Chondrocyte (in vitro differentiated cells): Measurements from ENCODE around the gene GSG1L. TPM values are rescaled to one million over a fixed set of nuclear protein-coding genes. Genes with fewer than 3 reads are reported as not detected.

ENCODE experiments used
- DNase-seq: peaks from one replicate; pipeline ENCODE4 v3.0.0; 2021; ENCODE audit warnings: mixed read lengths, low spot score
- H3K27ac Mint-ChIP-seq: one replicate; pipeline ENCODE4 v1.8.0; 2021; ENCODE audit warnings: mild to moderate bottlenecking, moderate library complexity, mixed read lengths; ENCODE audit not compliant: unreplicated experiment
- H3K27me3 Mint-ChIP-seq: 2 replicates; pipeline ENCODE4 v1.8.0; 2021; ENCODE audit warnings: low read depth, mixed read lengths
- H3K36me3 Mint-ChIP-seq: 2 replicates; pipeline ENCODE4 v1.8.0; 2021; ENCODE audit warnings: low read depth, mixed read lengths
- H3K4me1 Mint-ChIP-seq: 2 replicates; pipeline ENCODE4 v1.8.0; 2021; ENCODE audit warnings: low read depth, mild to moderate bottlenecking, mixed read lengths
- H3K4me3 Mint-ChIP-seq: one replicate; pipeline ENCODE4 v1.8.0; 2021; ENCODE audit warnings: mild to moderate bottlenecking, moderate library complexity, mixed read lengths; ENCODE audit not compliant: unreplicated experiment
- H3K9me3 Mint-ChIP-seq: 2 replicates; pipeline ENCODE4 v1.8.0; 2021; ENCODE audit warnings: low read depth, mixed read lengths
- CTCF ChIP-seq: fragments of 200-600 bp; sonication (generic); IDR thresholded peaks from 2 replicates; pipeline ENCODE4 v1.5.0; 2021; ENCODE audit warnings: antibody characterized with exemption, mild to moderate bottlenecking, moderate library complexity
- long read RNA-seq: library from polyadenylated mRNA; stranded (forward); transcript quantifications from one replicate; pipeline ENCODE4 v2.0.0, GENCODE V29; 2021
- total RNA-seq: library from RNA; stranded (reverse); gene quantifications from 3 replicates; pipeline ENCODE4 v1.2.1, GENCODE V29; 2021

GSG1L gene
- 0.23 TPM in 1 of 3 replicates, not detected in the others for total RNA-seq
- long read RNA-seq, partial matches to known transcripts, result 0 of 1 reads
- long read RNA-seq, other reads (novel, unspliced or antisense), result 1 of 1 reads

- peaks cover 47% of the 10 kb centered on the region for H3K27me3 Mint-ChIP-seq
- H3K4me1 Mint-ChIP-seq, result peaks cover 12% of the 10 kb centered on the region
- no peaks in the 10 kb centered on the region for H3K9me3 Mint-ChIP-seq
- H3K36me3 Mint-ChIP-seq, result peaks cover 1% of the 10 kb centered on the region
- DNase-seq, result no peak
- peak; percentile 58 for TF ChIP-seq CTCF
- no peak within 1 kb of the TSS for H3K27ac Mint-ChIP-seq
- H3K4me3 Mint-ChIP-seq, result no peak within 1 kb of the TSS
These were observed at the start of gene GSG1L for GRCh38 chr16:28063591-28064061. Gene GSG1L, minus strand, starts transcription at chr16:28063714. Its CDS starts 290 bp downstream, at chr16:28063424.

- Mint-ChIP-seq H3K27ac (no peak overlapping the region), H3K4me1 (no peaks in the 10 kb centered on the region), H3K36me3 (peaks cover 36% of the 10 kb centered on the region), H3K4me3 (no peak overlapping the region), H3K9me3 (no peaks in the 10 kb centered on the region), H3K27me3 (no peaks in the 10 kb centered on the region)
- no peak for DNase-seq
- TF ChIP-seq CTCF, result no peak
These were observed 49.4 kb upstream of the GSG1L start for GRCh38 chr16:28112908-28113307.

DNA sequence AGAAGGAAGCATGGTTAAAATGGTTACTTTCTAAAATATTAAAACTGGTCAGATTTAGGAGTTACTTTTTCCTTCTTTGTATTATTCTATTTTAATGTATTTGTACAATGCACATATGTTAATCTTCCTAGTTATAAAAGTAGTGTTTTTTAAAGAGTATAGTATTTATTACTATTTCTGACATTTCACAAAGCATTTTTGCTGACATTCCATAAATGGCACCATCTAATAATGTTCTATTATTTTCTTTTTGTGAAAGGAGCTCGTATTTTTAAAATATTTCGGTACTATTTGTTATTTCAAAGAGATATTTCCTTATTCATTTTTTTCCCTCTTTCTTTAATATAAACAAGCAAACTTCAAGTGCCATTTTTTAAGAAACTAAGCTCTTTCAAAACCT is 47.5 kb upstream of the GSG1L start:
- H3K4me1 Mint-ChIP-seq, result no peaks in the 10 kb centered on the region
- no peaks in the 10 kb centered on the region for H3K27me3 Mint-ChIP-seq
- no peak overlapping the region for H3K4me3 Mint-ChIP-seq
- DNase-seq, result no peak
- no peak overlapping the region for H3K27ac Mint-ChIP-seq
- peaks cover 37% of the 10 kb centered on the region for H3K36me3 Mint-ChIP-seq
- H3K9me3 Mint-ChIP-seq, result no peaks in the 10 kb centered on the region
- TF ChIP-seq CTCF, result no peak

GRCh38 chr16:28110479-28110878 is 47.0 kb upstream of the GSG1L start:
- peaks cover 37% of the 10 kb centered on the region for H3K36me3 Mint-ChIP-seq
- H3K9me3 Mint-ChIP-seq, result no peaks in the 10 kb centered on the region
- H3K27ac Mint-ChIP-seq, result peak overlapping the region; percentile 23
- no peak for TF ChIP-seq CTCF
- H3K4me3 Mint-ChIP-seq, result no peak overlapping the region
- H3K27me3 Mint-ChIP-seq, result no peaks in the 10 kb centered on the region
- no peak for DNase-seq
- H3K4me1 Mint-ChIP-seq, result no peaks in the 10 kb centered on the region

GRCh38 chr16:28110074-28110473 is 46.6 kb upstream of the GSG1L start:
- peak overlapping the region; percentile 23 for H3K27ac Mint-ChIP-seq
- H3K27me3 Mint-ChIP-seq, result no peaks in the 10 kb centered on the region
- no peak for DNase-seq
- TF ChIP-seq CTCF, result no peak
- no peak overlapping the region for H3K4me3 Mint-ChIP-seq
- H3K4me1 Mint-ChIP-seq, result no peaks in the 10 kb centered on the region
- peaks cover 40% of the 10 kb centered on the region for H3K36me3 Mint-ChIP-seq
- no peaks in the 10 kb centered on the region for H3K9me3 Mint-ChIP-seq
